H1 (cell line): ENCODE measurements around the gene CASP8AP2. TPM values are rescaled to one million over a fixed set of nuclear protein-coding genes. Genes with fewer than 3 reads are reported as not detected.

Experiments used
- CTCF ChIA-PET: fragments of 300-600 bp; sonication (Branson Sonifier 250); formaldehyde crosslinking; loops from one replicate; lab custom pipeline; 2021; ENCODE audit not compliant: partially characterized antibody; lab: Charles Lee
- POLR2A ChIA-PET: fragments of 300-600 bp; sonication (Branson Sonifier 250); formaldehyde crosslinking; loops from one replicate; lab custom pipeline; 2021; ENCODE audit warnings: inconsistent platforms; ENCODE audit not compliant: partially characterized antibody; lab: Charles Lee
- DNase-seq, 2 experiments: peaks; one replicate each; pipeline versions ENCODE4 v3.0.0 to v3.0.0-alpha.2; 2010 to 2022; ENCODE audit warnings: low spot score in 2 of 2, low read depth in 1 of 2, mixed read lengths in 1 of 2
- FAIRE-seq: peaks from 2 replicates; lab custom pipeline; 2011; peaks lifted over from hg19 to GRCh38; lab: Jason Lieb, UNC
- H2AFZ ChIP-seq: 2 replicates; pipeline ENCODE4 v1.8.1; 2012; ENCODE audit warnings: low read length, inconsistent platforms
- H2AK5ac ChIP-seq: 2 replicates; pipeline ENCODE4 v1.6.1; 2013; ENCODE audit warnings: low read depth, low read length
- H2BK120ac ChIP-seq: replicated peaks from 2 replicates; pipeline ENCODE3; 2013; ENCODE audit warnings: low read depth, low read length, inconsistent platforms
- H2BK12ac ChIP-seq: 2 replicates; pipeline ENCODE4 v1.6.1; 2013; ENCODE audit warnings: low read depth, low read length
- H2BK15ac ChIP-seq: 2 replicates; pipeline ENCODE4 v1.6.1; 2013; ENCODE audit warnings: low read length
- H2BK20ac ChIP-seq: 2 replicates; pipeline ENCODE4 v1.6.1; 2013; ENCODE audit warnings: low read length
- H2BK5ac ChIP-seq: 2 replicates; pipeline ENCODE4 v1.6.1; 2013; ENCODE audit warnings: low read depth, low read length
- H3K14ac ChIP-seq: 2 replicates; pipeline ENCODE4 v1.6.1; 2013; ENCODE audit warnings: inconsistent platforms; ENCODE audit not compliant: insufficient read length
- H3K18ac ChIP-seq: 2 replicates; pipeline ENCODE4 v1.6.1; 2013; ENCODE audit warnings: low read length; ENCODE audit errors: extremely low read depth
- H3K23ac ChIP-seq: 2 replicates; pipeline ENCODE4 v1.6.1; 2013; ENCODE audit warnings: inconsistent platforms; ENCODE audit not compliant: insufficient read length
- H3K23me2 ChIP-seq: 2 replicates; pipeline ENCODE4 v1.6.1; 2013; ENCODE audit warnings: low read depth, low read length
- H3K27ac ChIP-seq: 2 replicates; pipeline ENCODE4 v1.6.1; 2011; ENCODE audit warnings: low read depth, low read length, inconsistent platforms
- H3K27me3 ChIP-seq, 4 experiments: replicated peaks in 1 of 4; 1 replicate in 1 of 4; 2 replicates in 3 of 4; pipeline versions ENCODE4 v1.6.1 to v1.8.1; 2011 to 2013; ENCODE audit warnings: low read length in 3 of 4, mild to moderate bottlenecking in 3 of 4, inconsistent platforms in 2 of 4, mixed read lengths in 2 of 4, moderate library complexity in 1 of 4; ENCODE audit not compliant: control insufficient read depth in 3 of 4, insufficient read depth in 3 of 4; ENCODE audit errors: extremely low read depth in 1 of 4
- H3K36me3 ChIP-seq, 4 experiments: 2 replicates each; pipeline versions ENCODE4 v1.6.1 to v1.8.1; 2011 to 2013; ENCODE audit warnings: mild to moderate bottlenecking in 4 of 4, low read length in 3 of 4, moderate library complexity in 2 of 4, control low read depth in 1 of 4, inconsistent platforms in 1 of 4; ENCODE audit not compliant: insufficient read depth in 4 of 4, control insufficient read depth in 2 of 4
- H3K4ac ChIP-seq: replicated peaks from 2 replicates; pipeline ENCODE3; 2013; ENCODE audit warnings: low read length, low read depth, mixed read lengths, inconsistent platforms; ENCODE audit not compliant: insufficient read length
- H3K4me1 ChIP-seq, 4 experiments: replicated peaks in 1 of 4; 1 replicate in 1 of 4; 2 replicates in 3 of 4; pipeline versions ENCODE4 v1.6.1 to v1.8.1; 2011 to 2013; ENCODE audit warnings: low read length in 3 of 4, inconsistent platforms in 2 of 4, mixed read lengths in 1 of 4; ENCODE audit not compliant: insufficient read depth in 4 of 4, control insufficient read depth in 3 of 4
- H3K4me2 ChIP-seq, 2 experiments: 2 replicates each; pipeline versions ENCODE4 v1.6.1 to v1.8.1; 2011 to 2013; ENCODE audit warnings: low read depth in 2 of 2, low read length in 2 of 2, control low read depth in 1 of 2, inconsistent platforms in 1 of 2, mild to moderate bottlenecking in 1 of 2; ENCODE audit not compliant: insufficient read depth in 1 of 2
- H3K4me3 ChIP-seq, 4 experiments: fragments of 200-600, 300-600 bp in 1 of 4; sonication (generic), shearing (Covaris generic), sonication (Bioruptor Twin) in 1 of 4; 2 replicates each; pipeline versions ENCODE4 v1.5.1 to v1.8.1; 2011 to 2016; ENCODE audit warnings: low read length in 4 of 4, low read depth in 3 of 4, control low read depth in 2 of 4, inconsistent platforms in 2 of 4, mild to moderate bottlenecking in 2 of 4, mixed read lengths in 1 of 4, moderate library complexity in 1 of 4; ENCODE audit not compliant: insufficient read depth in 2 of 4; ENCODE audit errors: extremely low read depth in 1 of 4
- H3K56ac ChIP-seq: replicated peaks from 2 replicates; pipeline ENCODE3; 2013; ENCODE audit warnings: low read depth, mild to moderate bottlenecking, mixed read lengths, low read length, inconsistent platforms; ENCODE audit not compliant: insufficient read length
- H3K79me1 ChIP-seq: 2 replicates; pipeline ENCODE4 v1.6.1; 2013; ENCODE audit warnings: low read depth, low read length, control low read depth
- H3K79me2 ChIP-seq, 2 experiments: 2 replicates each; pipeline versions ENCODE4 v1.6.1 to v1.8.1; 2012 to 2013; ENCODE audit warnings: low read length in 2 of 2, mild to moderate bottlenecking in 2 of 2, inconsistent platforms in 1 of 2; ENCODE audit not compliant: insufficient read depth in 2 of 2, control insufficient read depth in 1 of 2
- H3K9ac ChIP-seq, 4 experiments: replicated peaks in 1 of 4; 1 replicate in 1 of 4; 2 replicates in 3 of 4; pipeline versions ENCODE4 v1.6.1 to v1.8.1; 2011 to 2013; ENCODE audit warnings: low read depth in 3 of 4, low read length in 3 of 4, control low read depth in 2 of 4, mild to moderate bottlenecking in 2 of 4, moderate library complexity in 2 of 4, inconsistent platforms in 1 of 4; ENCODE audit errors: extremely low read depth in 1 of 4
- H3K9me3 ChIP-seq, 2 experiments: 2 replicates each; pipeline versions ENCODE4 v1.6.1 to v1.8.1; 2012 to 2013; ENCODE audit warnings: mild to moderate bottlenecking in 2 of 2, moderate library complexity in 2 of 2, control low read depth in 1 of 2, inconsistent platforms in 1 of 2, low read depth in 1 of 2, low read length in 1 of 2, mixed read lengths in 1 of 2; ENCODE audit not compliant: insufficient read depth in 2 of 2
- H4K20me1 ChIP-seq, 2 experiments: replicated peaks in 1 of 2; 2 replicates each; pipeline versions ENCODE3 to v1.8.1; 2011 to 2013; ENCODE audit warnings: inconsistent platforms in 2 of 2, low read length in 2 of 2, mild to moderate bottlenecking in 1 of 2; ENCODE audit not compliant: insufficient read depth in 2 of 2, control insufficient read depth in 1 of 2
- H4K5ac ChIP-seq: 2 replicates; pipeline ENCODE4 v1.6.1; 2013; ENCODE audit warnings: low read length, low read depth, mixed read lengths, inconsistent platforms; ENCODE audit not compliant: insufficient read length
- H4K8ac ChIP-seq: 2 replicates; pipeline ENCODE4 v1.8.0; 2013; ENCODE audit warnings: mild to moderate bottlenecking, moderate library complexity, low read length, inconsistent platforms; ENCODE audit not compliant: insufficient read depth; ENCODE audit errors: extremely low read depth
- H4K91ac ChIP-seq: replicated peaks from 2 replicates; pipeline ENCODE3; 2013; ENCODE audit warnings: low read length, mixed read lengths, inconsistent platforms; ENCODE audit not compliant: insufficient read length
- MAX ChIP-seq: IDR thresholded peaks from 2 replicates; pipeline ENCODE4 v1.6.1; 2012; ENCODE audit warnings: inconsistent platforms
- POLR2A ChIP-seq, 2 experiments: IDR thresholded peaks; 1 replicate in 1 of 2; 2 replicates in 1 of 2; pipeline ENCODE4 v1.6.1; 2011; ENCODE audit warnings: low read depth in 2 of 2, low read length in 2 of 2, mild to moderate bottlenecking in 2 of 2; ENCODE audit errors: control extremely low read depth in 1 of 2
- SIX5 ChIP-seq: IDR thresholded peaks from 2 replicates; pipeline ENCODE4 v1.6.1; 2011; ENCODE audit warnings: mild to moderate bottlenecking, low read depth, low read length
- WGBS, 2 experiments: shearing (Covaris generic) in 1 of 2; methylation state at CpG; one replicate each; pipeline versions ENCODE4 v1.1.6 to v1.1.7; 2013 to 2015; ENCODE audit warnings: low lambda C conversion rate in 2 of 2, mixed read lengths in 2 of 2, inconsistent platforms in 1 of 2, low coverage in 1 of 2, missing lambda C conversion rate in 1 of 2; ENCODE audit not compliant: insufficient replicate concordance in 2 of 2, insufficient coverage in 1 of 2, insufficient read length in 1 of 2; ENCODE audit errors: extremely low coverage in 1 of 2, missing lambda C conversion rate in 1 of 2; 5-methylcytosine and 5-hydroxymethylcytosine counted together
- polyA plus RNA-seq, 7 experiments: library from polyadenylated mRNA; depleted of rRNA in 3 of 7; stranded (reverse) in 5 of 7; unstranded in 2 of 7; fragments of >200 nt in 5 of 7; fragments of 200-250 nt in 2 of 7; gene quantifications; 1 replicate in 5 of 7; 2 replicates in 1 of 7; 4 replicates in 1 of 7; pipeline versions ENCODE4 v1.2.1 to v1.2.3, GENCODE V29; 2011 to 2013; ENCODE audit warnings: missing spikeins in 2 of 7, mixed read lengths in 2 of 7
- total RNA-seq: library from RNA; stranded (reverse); fragmentation: NEBNext Ultra II Directional; extraction: Animal tissue kit (Norgen Biotek cat#: 25700); gene quantifications from 2 replicates; pipeline ENCODE4 v1.2.1, GENCODE V29; 2021

CASP8AP2 gene
- total and polyA plus RNA-seq, 2 of the 8 experiments (the other 6 are each of a cell fraction or from before 2014, with no cell fraction given) = 6.9 to 32.1 TPM

GRCh38 chr6:89793586-89793985 lies 36.1 kb upstream of the CASP8AP2 start:
- no peak overlapping the region for H4K5ac ChIP-seq
- H2BK15ac ChIP-seq = no peak overlapping the region
- H2BK5ac ChIP-seq = no peak overlapping the region; the same call in 1 of the 2 replicates
- H3K79me1 ChIP-seq = peaks cover 3% of the 10 kb centered on the region; the same call in 1 of the 2 replicates
- CTCF ChIA-PET = interaction anchor here (0.7 to 2.4 kb wide), 16 partner anchors 10 to 162 kb away, joined by 3 to 27 read pairs (median 5); partner anchors contain the start of genes CASP8AP2 and MDN1
- H3K27ac ChIP-seq = no peak overlapping the region
- H3K4ac ChIP-seq = no peak overlapping the region
- no peak overlapping the region for H3K4me2 ChIP-seq
- POLR2A ChIA-PET = interaction anchor here (0.6 to 4.2 kb wide), 5 partner anchors 12 to 36 kb away, joined by 3 to 14 read pairs (median 3); partner anchors contain the start of genes CASP8AP2 and MDN1
- no peak overlapping the region for H3K14ac ChIP-seq
- H2BK12ac ChIP-seq = no peak overlapping the region
- H2AFZ ChIP-seq = no peak overlapping the region
- no peak overlapping the region for H2BK20ac ChIP-seq
- H4K91ac ChIP-seq = no peak overlapping the region
- no peak overlapping the region for H2BK120ac ChIP-seq
- H3K23me2 ChIP-seq = no peaks in the 10 kb centered on the region
- peaks cover 0 to 2% (median 0%) of the 10 kb centered on the region in 4 experiments; a peak in 1 of 7 replicates for H3K27me3 ChIP-seq
- H3K23ac ChIP-seq = no peak overlapping the region
- peaks cover 0 to 3% (median 0%) of the 10 kb centered on the region in 4 experiments; a peak in 2 of 7 replicates for H3K4me1 ChIP-seq
- WGBS, 2 experiments = 86% methylated on average over 3 of the region's 3 CpGs; no CpG with 5 or more reads in 1 of the 2 experiments
- no peak overlapping the region for H4K8ac ChIP-seq
- H3K56ac ChIP-seq = no peak overlapping the region
- peaks cover 0 to 8% of the 10 kb centered on the region in 2 experiments for H4K20me1 ChIP-seq
- H3K36me3 ChIP-seq = peaks cover 13 to 63% (median 43%) of the 10 kb centered on the region in 4 experiments
- no peak overlapping the region for H3K9ac ChIP-seq
- no peaks in the 10 kb centered on the region for H3K9me3 ChIP-seq
- H3K79me2 ChIP-seq = peaks cover 3 to 56% of the 10 kb centered on the region in 2 experiments; a peak in 2 of 4 replicates
- FAIRE-seq (no peak), DNase-seq (no peak)
- no peak overlapping the region for H3K4me3 ChIP-seq
- TF ChIP-seq POLR2A (IDR thresholded peaks at IDR 0.05; ENCODE audit: control extremely low read depth in 1 of 2, low read depth in 2 of 2, low read length in 2 of 2) = no peak
- TF ChIP-seq SIX5 = no peak
- TF ChIP-seq MAX = no peak
- H2AK5ac ChIP-seq = no peak overlapping the region
- no peak overlapping the region for H3K18ac ChIP-seq
